ENCODE results near the gene CAP2. TPM values are rescaled to one million over a fixed set of nuclear protein-coding genes. Genes with fewer than 3 reads are reported as not detected.
"Not testable (repeated sequence)": the region's sequence is repeated elsewhere in the genome, so short reads cannot be mapped to it uniquely, and the experiment has no call there.

The CAP2 gene
- polyA plus RNA-seq, 6 donors from 2014 or later: not detected

GRCh38 chr6:17565399-17565798, 172.0 kb downstream of the CAP2 start:
- DNase-seq (no peak), ATAC-seq (ENCODE audit: low read depth in 2 of 2) (no peak)
- H3K4me3 Mint-ChIP-seq: no peak overlapping the region
- no peaks in the 10 kb centered on the region for H3K4me1 Mint-ChIP-seq
- H3K27me3 Mint-ChIP-seq: peaks cover 4 to 16% (median 7%) of the 10 kb centered on the region in 3 donors
- H3K27ac Mint-ChIP-seq: no peak overlapping the region
- peaks cover 9 to 50% (median 31%) of the 10 kb centered on the region in 7 donors for H3K9me3 Mint-ChIP-seq
- peaks cover 0 to 4% of the 10 kb centered on the region in 2 donors for H3K36me3 Mint-ChIP-seq

- H3K9me3 Mint-ChIP-seq: peaks cover 9 to 23% (median 11%) of the 10 kb centered on the region in 7 donors
- no peak for ATAC-seq (ENCODE audit: low read depth in 2 of 2)
Observed at GRCh38 chr6:17574866-17575560, 181.6 kb downstream of the CAP2 start.

GRCh38 chr6:17577059-17577458, 183.7 kb downstream of the CAP2 start:
- H3K4me3 Mint-ChIP-seq: no peak overlapping the region
- H3K9me3 Mint-ChIP-seq: peaks cover 10 to 23% (median 13%) of the 10 kb centered on the region in 7 donors
- peaks cover 6 to 36% (median 31%) of the 10 kb centered on the region in 3 donors for H3K27me3 Mint-ChIP-seq
- DNase-seq (no peak), ATAC-seq (ENCODE audit: low read depth in 2 of 2) (no peak)
- H3K4me1 Mint-ChIP-seq: peaks cover 0 to 4% (median 0%) of the 10 kb centered on the region in 3 donors
- no peak overlapping the region for H3K27ac Mint-ChIP-seq
- peaks cover 4 to 15% of the 10 kb centered on the region in 2 donors for H3K36me3 Mint-ChIP-seq

More at GRCh38 chr6:17574866-17575560, 181.6 kb downstream of the CAP2 start:
- Mint-ChIP-seq H3K36me3 (peaks cover 4 to 15% of the 10 kb centered on the region in 2 donors), H3K4me1 (no peaks in the 10 kb centered on the region), H3K4me3 (no peak overlapping the region), H3K27ac (no peak overlapping the region), H3K27me3 (peaks cover 6 to 27% (median 26%) of the 10 kb centered on the region in 3 donors)
- DNase-seq: no peak

GRCh38 chr6:17580518-17581048, 187.2 kb downstream of the CAP2 start:
- Mint-ChIP-seq H3K4me1 (peaks cover 0 to 4% (median 4%) of the 10 kb centered on the region in 3 donors), H3K4me3 (peak overlapping the region in 7 of 8 donors; percentile 63 to 90 (median 74)), H3K27me3 (peaks cover 0 to 28% (median 27%) of the 10 kb centered on the region in 3 donors), H3K36me3 (peaks cover 4 to 15% of the 10 kb centered on the region in 2 donors), H3K9me3 (peaks cover 9 to 16% (median 11%) of the 10 kb centered on the region in 7 donors), H3K27ac (no peak overlapping the region)
- DNase-seq: no peak
- peak; percentile 76 to 78 for ATAC-seq (ENCODE audit: low read depth in 2 of 2)

DNA sequence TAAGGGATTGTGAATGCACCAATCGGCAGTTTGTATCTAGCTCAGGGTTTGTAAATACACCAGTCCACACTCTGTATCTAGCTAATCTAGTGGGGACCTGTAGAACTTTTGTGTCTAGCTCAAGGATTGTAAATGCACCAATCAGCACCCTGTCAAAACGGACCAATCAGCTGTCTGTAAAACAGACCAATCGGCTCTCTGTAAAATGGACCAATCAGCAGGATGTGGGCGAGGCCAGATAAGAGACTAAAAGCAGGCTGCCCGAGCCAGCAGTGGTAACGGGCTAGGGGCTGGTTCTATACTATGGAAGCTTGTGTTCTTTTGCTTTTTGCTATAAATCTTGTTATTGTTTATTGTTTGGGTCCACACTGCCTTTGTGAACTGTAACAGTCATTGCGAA, 187.9 kb downstream of the CAP2 start:
- Mint-ChIP-seq H3K36me3 (peaks cover 4 to 15% of the 10 kb centered on the region in 2 donors), H3K4me3 (peak overlapping the region in 6 of 8 donors; percentile 54 to 87 (median 68)), H3K27me3 (peaks cover 0 to 28% (median 27%) of the 10 kb centered on the region in 3 donors), H3K9me3 (peaks cover 9 to 16% (median 11%) of the 10 kb centered on the region in 7 donors)
- not testable (repeated sequence) for DNase-seq; H3K4me1 Mint-ChIP-seq; ATAC-seq (ENCODE audit: low read depth in 2 of 2); H3K27ac Mint-ChIP-seq

GRCh38 chr6:17583811-17584210, 190.4 kb downstream of the CAP2 start:
- peaks cover 0 to 16% (median 14%) of the 10 kb centered on the region in 3 donors for H3K27me3 Mint-ChIP-seq
- ATAC-seq (ENCODE audit: low read depth in 2 of 2) (no peak), DNase-seq (no peak)
- H3K4me1 Mint-ChIP-seq: peaks cover 0 to 4% (median 4%) of the 10 kb centered on the region in 3 donors
- peak overlapping the region in 1 of 8 donors; percentile 8 for H3K4me3 Mint-ChIP-seq
- H3K9me3 Mint-ChIP-seq: peaks cover 0 to 4% (median 0%) of the 10 kb centered on the region in 7 donors
- no peaks in the 10 kb centered on the region for H3K36me3 Mint-ChIP-seq
- no peak overlapping the region for H3K27ac Mint-ChIP-seq

- Mint-ChIP-seq H3K4me3 (peak overlapping the region in 1 of 8 donors; percentile 8), H3K27ac (no peak overlapping the region), H3K9me3 (peaks cover 0 to 4% (median 0%) of the 10 kb centered on the region in 7 donors), H3K36me3 (no peaks in the 10 kb centered on the region), H3K27me3 (peaks cover 0 to 16% (median 14%) of the 10 kb centered on the region in 3 donors), H3K4me1 (peaks cover 0 to 4% (median 4%) of the 10 kb centered on the region in 3 donors)
- no peak for DNase-seq
- peak; percentile 56 to 65 for ATAC-seq (ENCODE audit: low read depth in 2 of 2)
Observed at GRCh38 chr6:17584241-17584803, 190.9 kb downstream of the CAP2 start.

GRCh38 chr6:17585766-17586490, 192.5 kb downstream of the CAP2 start:
- H3K4me3 Mint-ChIP-seq: no peak overlapping the region
- peaks cover 0 to 4% (median 0%) of the 10 kb centered on the region in 3 donors for H3K4me1 Mint-ChIP-seq
- DNase-seq (no peak), ATAC-seq (ENCODE audit: low read depth in 2 of 2) (peak; percentile 37 to 45)
- peaks cover 0 to 4% (median 0%) of the 10 kb centered on the region in 7 donors for H3K9me3 Mint-ChIP-seq
- H3K27me3 Mint-ChIP-seq: peaks cover 0 to 12% (median 4%) of the 10 kb centered on the region in 3 donors
- peak overlapping the region in 1 of 6 donors; percentile 56 for H3K27ac Mint-ChIP-seq
- H3K36me3 Mint-ChIP-seq: no peaks in the 10 kb centered on the region

DNA sequence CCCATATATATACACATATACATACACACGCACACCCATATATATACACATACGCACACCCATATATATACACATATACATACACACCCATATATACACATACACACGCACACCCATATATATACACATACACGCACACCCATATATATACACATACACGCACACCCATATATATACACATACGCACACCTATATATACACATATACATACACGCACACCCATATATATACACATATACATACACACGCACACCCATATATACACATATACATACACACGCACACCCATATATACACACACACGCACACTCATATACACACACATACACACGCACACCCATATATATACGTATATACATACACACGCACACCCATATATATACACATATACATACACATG, 193.2 kb downstream of the CAP2 start:
- not testable (repeated sequence) for H3K27me3 Mint-ChIP-seq; H3K4me1 Mint-ChIP-seq; H3K9me3 Mint-ChIP-seq; H3K36me3 Mint-ChIP-seq; ATAC-seq (ENCODE audit: low read depth in 2 of 2); H3K27ac Mint-ChIP-seq; DNase-seq; H3K4me3 Mint-ChIP-seq

DNA sequence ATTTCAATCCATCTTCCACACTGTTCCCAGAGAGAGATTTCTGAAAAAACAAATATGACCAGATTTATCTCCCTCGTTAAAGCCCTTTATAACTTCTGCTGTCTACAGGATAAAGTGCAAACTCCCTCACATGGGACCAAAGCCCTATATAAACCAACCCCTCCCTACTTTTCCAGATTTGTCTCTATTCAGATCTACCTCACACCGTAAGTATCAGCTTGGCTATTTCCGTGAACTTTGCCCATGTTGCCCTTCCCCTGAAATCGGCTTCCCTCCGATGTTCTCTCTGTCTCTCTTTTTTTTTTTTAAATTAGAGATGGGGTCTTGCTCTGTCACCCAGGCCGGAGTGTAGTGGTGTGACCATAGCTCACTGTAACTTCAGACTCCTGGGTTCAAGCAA, 194.6 kb downstream of the CAP2 start:
- Mint-ChIP-seq H3K27me3 (peaks cover 0 to 5% (median 0%) of the 10 kb centered on the region in 3 donors), H3K4me1 (peaks cover 0 to 4% (median 0%) of the 10 kb centered on the region in 3 donors), H3K9me3 (no peaks in the 10 kb centered on the region), H3K27ac (peak overlapping the region in 1 of 6 donors; percentile 50), H3K36me3 (no peaks in the 10 kb centered on the region), H3K4me3 (no peak overlapping the region)
- DNase-seq: no peak
- ATAC-seq (ENCODE audit: low read depth in 2 of 2): no peak

- DNase-seq: no peak
- ATAC-seq (ENCODE audit: low read depth in 2 of 2): no peak
- no peaks in the 10 kb centered on the region for H3K27me3 Mint-ChIP-seq
- no peaks in the 10 kb centered on the region for H3K4me1 Mint-ChIP-seq
- peak overlapping the region in 1 of 6 donors; percentile 5 for H3K27ac Mint-ChIP-seq
- no peak overlapping the region for H3K4me3 Mint-ChIP-seq
- no peaks in the 10 kb centered on the region for H3K9me3 Mint-ChIP-seq
- H3K36me3 Mint-ChIP-seq: no peaks in the 10 kb centered on the region
Observed at GRCh38 chr6:17589406-17590096, 196.2 kb downstream of the CAP2 start.

DNA sequence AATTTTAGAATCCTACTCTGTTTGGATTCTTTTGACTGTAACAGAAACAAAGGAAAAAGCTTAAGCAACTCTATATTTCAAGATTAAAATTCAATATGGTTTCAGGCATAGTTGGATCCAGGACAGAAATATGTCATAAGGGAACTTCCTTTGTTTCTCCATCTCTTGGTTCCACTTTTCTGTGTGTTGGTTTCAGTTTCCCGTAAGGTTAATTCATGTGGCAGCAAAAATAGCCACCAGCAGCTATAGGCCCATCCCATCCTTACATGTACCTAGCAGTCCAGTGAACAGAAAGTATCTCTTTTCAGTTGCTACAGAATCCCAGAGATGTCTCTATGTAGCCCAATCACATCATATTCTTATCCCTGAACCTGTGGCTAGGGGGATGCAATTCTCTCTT, 197.9 kb downstream of the CAP2 start:
- Mint-ChIP-seq H3K36me3 (no peaks in the 10 kb centered on the region), H3K27me3 (no peaks in the 10 kb centered on the region), H3K9me3 (no peaks in the 10 kb centered on the region), H3K4me1 (no peaks in the 10 kb centered on the region), H3K27ac (peak overlapping the region in 1 of 6 donors; percentile 27), H3K4me3 (no peak overlapping the region)
- ATAC-seq (ENCODE audit: low read depth in 2 of 2): no peak
- no peak for DNase-seq

DNA sequence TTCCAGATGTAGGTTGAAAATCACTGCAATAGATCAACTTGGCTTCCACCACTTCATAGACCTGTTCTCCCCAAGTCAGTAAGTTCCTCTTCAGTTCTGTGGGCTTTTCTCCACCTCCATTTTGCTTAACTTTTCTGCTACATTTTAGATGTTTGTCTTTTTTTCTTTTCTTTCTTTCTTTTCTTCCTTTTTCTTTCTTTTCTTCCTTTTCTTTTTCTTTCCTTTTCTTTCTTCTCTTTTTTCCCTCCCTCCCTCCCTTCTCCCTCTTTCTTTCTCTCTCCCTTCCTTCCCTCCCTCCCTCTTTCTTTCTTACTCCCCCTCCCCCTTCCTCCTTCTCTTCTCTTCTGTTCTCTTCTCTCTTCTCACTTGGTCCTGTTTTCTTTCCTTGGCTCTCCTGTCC, 199.9 kb downstream of the CAP2 start:
- peak overlapping the region in 1 of 6 donors; percentile 78 for H3K27ac Mint-ChIP-seq
- H3K4me3 Mint-ChIP-seq: no peak overlapping the region
- DNase-seq (no peak), ATAC-seq (ENCODE audit: low read depth in 2 of 2) (no peak)
- H3K27me3 Mint-ChIP-seq: no peaks in the 10 kb centered on the region
- H3K4me1 Mint-ChIP-seq: no peaks in the 10 kb centered on the region
- H3K9me3 Mint-ChIP-seq: no peaks in the 10 kb centered on the region
- no peaks in the 10 kb centered on the region for H3K36me3 Mint-ChIP-seq
